Right hindlimb (tissue), 1 donor: Measurements from ENCODE around the gene EMP1.
A peak's percentile ranks its signal among the peaks of the same experiment; 100 is the strongest.

Experiments used
- DNase-seq: peaks from one replicate; pipeline ENCODE4 v3.0.0-alpha.2; 2018

The EMP1 gene, protein sequence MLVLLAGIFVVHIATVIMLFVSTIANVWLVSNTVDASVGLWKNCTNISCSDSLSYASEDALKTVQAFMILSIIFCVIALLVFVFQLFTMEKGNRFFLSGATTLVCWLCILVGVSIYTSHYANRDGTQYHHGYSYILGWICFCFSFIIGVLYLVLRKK

GRCh38 chr12:13196130-13196921, at the start of gene EMP1:
TSS of gene EMP1 (plus strand) at chr12:13196726. CDS start at chr12:13211511, 14,785 bp downstream.
- peak; percentile 97 for DNase-seq

- no peak for DNase-seq
These were observed 48.6 kb upstream of the EMP1 start for GRCh38 chr12:13147688-13148484.

- no peak for DNase-seq
These were observed 48.1 kb upstream of the EMP1 start for GRCh38 chr12:13148485-13148847.

DNA sequence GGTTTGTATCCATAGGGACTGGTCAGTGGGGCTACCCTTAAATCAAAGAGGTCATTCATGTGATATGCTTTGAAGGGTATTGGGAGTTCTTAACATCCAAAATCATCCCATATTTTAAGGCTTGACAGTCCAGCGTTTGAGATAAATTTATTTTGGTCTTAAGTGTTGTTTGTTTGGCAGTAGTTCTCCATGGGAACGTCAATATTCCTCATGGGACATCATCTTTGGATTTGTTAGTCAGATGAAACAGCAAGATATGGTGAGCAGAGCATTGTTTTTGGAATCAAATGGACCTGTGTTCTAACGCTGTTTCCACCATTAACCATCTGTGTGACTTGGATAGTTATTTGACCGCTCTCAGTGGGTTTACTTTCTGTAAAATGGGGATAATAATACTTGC, 47.1 kb upstream of the EMP1 start:
- DNase-seq, result no peak

GRCh38 chr12:13152281-13152680, 44.2 kb upstream of the EMP1 start:
- DNase-seq, result peak; percentile 67

- no peak for DNase-seq
These were observed 43.8 kb upstream of the EMP1 start for GRCh38 chr12:13152756-13153155.

- no peak for DNase-seq
These were observed 43.3 kb upstream of the EMP1 start for GRCh38 chr12:13153180-13153579.

GRCh38 chr12:13154027-13154538, 42.4 kb upstream of the EMP1 start:
- no peak for DNase-seq

- DNase-seq, result no peak
These were observed 41.7 kb upstream of the EMP1 start for GRCh38 chr12:13154831-13155230.

- no peak for DNase-seq
These were observed 40.2 kb upstream of the EMP1 start for GRCh38 chr12:13156277-13156676.

GRCh38 chr12:13161172-13161571, 35.4 kb upstream of the EMP1 start:
- DNase-seq, result no peak

- no peak for DNase-seq
These were observed 33.6 kb upstream of the EMP1 start for GRCh38 chr12:13162904-13163303.

DNA sequence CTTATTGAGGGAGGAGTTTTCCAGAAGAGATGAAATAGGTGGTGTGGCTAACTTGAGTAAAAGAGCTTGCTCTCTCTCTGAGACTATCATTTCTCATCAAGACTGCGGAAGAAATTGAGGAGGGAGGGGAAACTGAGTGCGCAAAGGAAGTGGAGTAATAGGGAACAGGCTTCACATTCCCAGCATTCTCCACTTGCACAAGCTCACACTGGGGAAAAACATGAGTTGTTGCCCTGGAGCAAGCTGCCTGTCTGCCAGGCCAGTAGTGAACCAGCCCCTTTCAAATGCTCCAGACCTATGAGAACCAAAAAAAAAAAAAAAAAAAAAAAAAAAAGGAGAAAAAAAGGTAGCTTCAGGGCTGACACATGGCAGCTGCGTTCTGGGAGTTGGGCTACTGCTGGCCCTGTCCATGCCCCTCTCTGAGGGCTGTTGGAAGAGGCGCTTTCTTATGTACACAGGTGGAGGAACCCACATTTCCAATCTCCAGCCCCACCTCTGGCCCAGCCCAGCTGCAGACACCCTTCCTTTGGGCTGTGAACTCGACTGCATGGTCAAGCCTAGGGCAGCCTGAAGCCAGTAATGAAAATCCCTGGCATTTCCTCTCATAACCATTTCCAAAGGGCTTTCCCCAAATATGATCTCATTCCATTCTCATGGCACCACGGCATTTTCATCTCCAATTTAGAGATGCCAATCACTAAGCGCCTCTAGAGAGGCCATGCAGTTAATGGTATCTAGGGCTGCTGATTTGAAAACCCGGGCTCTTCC, 32.5 kb upstream of the EMP1 start:
- DNase-seq, result no peak

DNA sequence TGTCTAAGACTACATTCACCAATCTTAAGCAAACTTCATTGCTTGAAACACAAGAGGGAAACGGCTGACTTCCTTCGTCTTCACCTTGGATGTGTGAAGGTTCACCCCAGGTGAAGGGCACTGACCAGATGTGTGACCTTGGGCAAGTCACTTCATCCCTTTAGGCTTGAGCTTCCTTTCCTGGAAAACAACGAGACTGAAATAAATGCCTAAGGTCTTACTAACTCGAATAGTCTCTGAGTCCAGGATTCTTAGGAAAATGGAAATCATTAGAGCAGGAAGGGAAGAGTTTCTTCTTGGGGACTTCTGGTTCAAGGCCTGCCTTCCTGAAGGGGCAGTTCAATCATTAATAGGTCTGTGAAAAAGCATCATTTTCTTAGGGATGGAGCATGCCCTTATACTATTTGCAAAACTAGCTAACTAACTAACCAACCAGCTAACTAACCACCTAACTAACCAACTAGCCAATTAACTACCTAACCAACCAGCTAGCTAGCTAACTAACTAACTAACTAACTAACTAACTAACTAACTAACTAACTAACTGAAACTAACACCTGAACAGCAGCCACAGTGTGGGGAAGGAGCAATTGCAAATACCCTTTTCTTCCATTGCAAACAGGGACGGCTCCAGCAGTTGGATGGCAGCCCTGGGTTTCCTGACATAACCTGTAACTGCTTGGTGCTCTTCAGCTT, 31.5 kb upstream of the EMP1 start:
- no peak for DNase-seq

GRCh38 chr12:13165617-13166041, 30.9 kb upstream of the EMP1 start:
- peak; percentile 61 for DNase-seq

GRCh38 chr12:13167226-13167625, 29.3 kb upstream of the EMP1 start:
- no peak for DNase-seq

GRCh38 chr12:13167906-13168305, 28.6 kb upstream of the EMP1 start:
- DNase-seq, result no peak

DNA sequence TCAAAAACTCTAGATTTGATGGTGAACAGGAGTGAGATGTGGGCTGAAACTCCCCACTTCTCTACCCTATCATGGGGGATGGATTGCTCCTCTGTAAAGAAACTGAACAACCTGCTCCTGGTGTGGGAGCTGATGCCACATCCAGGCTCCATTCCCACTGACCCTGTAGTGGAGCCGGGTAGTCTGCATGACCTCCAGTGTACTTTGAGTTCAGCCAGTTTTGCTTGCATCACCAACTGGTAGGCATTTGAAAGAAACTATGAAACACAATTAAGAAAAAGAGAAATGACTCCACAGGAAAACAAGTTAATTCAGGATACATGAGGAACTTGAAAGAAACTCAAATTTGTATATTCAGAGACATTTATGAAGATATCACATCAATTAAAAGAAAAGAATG, 27.3 kb upstream of the EMP1 start:
- DNase-seq, result no peak

DNA sequence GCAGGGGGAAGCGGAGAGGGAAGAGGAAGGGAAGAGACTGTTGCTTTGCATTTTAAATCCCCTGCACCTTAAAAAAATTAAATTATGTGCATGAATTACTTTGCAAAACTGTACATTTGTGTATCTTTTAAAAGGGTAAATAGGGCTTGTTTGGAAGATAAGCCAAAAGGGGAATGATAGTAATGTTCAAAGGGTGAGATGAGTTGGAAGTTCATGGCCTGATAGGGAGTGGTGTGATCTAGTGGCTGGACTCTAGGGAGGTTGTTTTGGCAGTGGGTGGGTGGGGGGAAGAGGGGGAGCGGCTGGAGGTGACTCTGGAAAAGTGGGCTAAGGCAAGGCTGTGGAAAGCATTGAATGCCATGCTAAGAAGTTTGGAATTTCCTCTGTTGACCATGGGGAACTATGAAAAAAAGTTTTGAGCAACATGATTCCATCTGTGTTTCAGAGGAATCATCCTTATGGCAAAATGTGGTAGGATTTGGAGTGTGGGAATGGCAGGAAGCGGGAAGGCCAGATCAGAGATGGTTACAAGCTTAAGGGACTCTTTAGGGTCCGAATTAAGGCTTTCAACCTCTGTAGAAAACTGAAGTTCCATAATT, 25.5 kb upstream of the EMP1 start:
- no peak for DNase-seq

GRCh38 chr12:13171921-13172859, 24.3 kb upstream of the EMP1 start:
- DNase-seq, result peak; percentile 83
